CD8-positive, alpha-beta memory T cell (primary cell): ENCODE data around the gene ROCK2. TPM values are rescaled to one million over a fixed set of nuclear protein-coding genes. Genes with fewer than 3 reads are reported as not detected.
"Not testable (repeated sequence)": the region's sequence is repeated elsewhere in the genome, so short reads cannot be mapped to it uniquely, and the experiment has no call there.

Source experiments
- CTCF ChIA-PET: fragments of 350-600 bp; sonication (Branson Sonifier 250); formaldehyde crosslinking; loops from one replicate; lab custom pipeline; 2021; ENCODE audit warnings: antibody characterized with exemption; lab: Charles Lee
- POLR2A ChIA-PET: fragments of 350-600 bp; sonication (Branson Sonifier 250); formaldehyde crosslinking; loops from one replicate; lab custom pipeline; 2021; ENCODE audit warnings: antibody characterized with exemption; lab: Charles Lee
- DNase-seq, 5 donors: peaks; one replicate each; pipeline versions ENCODE4 v3.0.0 to v3.0.0-alpha.2; 2020 to 2022; ENCODE audit warnings: mixed read lengths in 1 of 5
- H3K27ac ChIP-seq: one replicate; pipeline ENCODE4 v1.7.0; 2013; ENCODE audit warnings: low read depth, mild to moderate bottlenecking, low read length, moderate library complexity
- H3K27me3 ChIP-seq: 2 replicates; pipeline ENCODE4 v1.7.0; 2013; ENCODE audit warnings: low read length, mild to moderate bottlenecking; ENCODE audit not compliant: insufficient read depth, poor library complexity, severe bottlenecking
- H3K36me3 ChIP-seq: 2 replicates; pipeline ENCODE4 v1.7.0; 2013; ENCODE audit warnings: mild to moderate bottlenecking, low read length, moderate library complexity; ENCODE audit not compliant: insufficient read depth
- H3K4me1 ChIP-seq: 2 replicates; pipeline ENCODE4 v1.7.0; 2013; ENCODE audit warnings: mild to moderate bottlenecking, low read length, moderate library complexity; ENCODE audit not compliant: insufficient read depth
- H3K4me3 ChIP-seq: 2 replicates; pipeline ENCODE4 v1.7.0; 2013; ENCODE audit warnings: mild to moderate bottlenecking, low read length
- H3K9me3 ChIP-seq: 2 replicates; pipeline ENCODE4 v1.7.0; 2013; ENCODE audit warnings: mild to moderate bottlenecking, low read length
- H3K27ac Mint-ChIP-seq, 8 donors: one replicate each; pipeline ENCODE4 v1.8.0; 2020 to 2021; ENCODE audit warnings: mixed read lengths in 8 of 8, mild to moderate bottlenecking in 6 of 8, inconsistent platforms in 3 of 8, moderate library complexity in 3 of 8
- H3K27me3 Mint-ChIP-seq, 2 donors: one replicate each; pipeline ENCODE4 v1.8.0; 2020 to 2021; ENCODE audit warnings: mixed read lengths in 2 of 2, mild to moderate bottlenecking in 1 of 2, moderate library complexity in 1 of 2
- H3K36me3 Mint-ChIP-seq, 3 donors: one replicate each; pipeline ENCODE4 v1.8.0; 2020 to 2021; ENCODE audit warnings: mixed read lengths in 3 of 3, inconsistent platforms in 1 of 3, mild to moderate bottlenecking in 1 of 3
- H3K4me1 Mint-ChIP-seq, 3 donors: one replicate each; pipeline ENCODE4 v1.8.0; 2020 to 2021; ENCODE audit warnings: mixed read lengths in 3 of 3, inconsistent platforms in 1 of 3, mild to moderate bottlenecking in 1 of 3
- H3K4me3 Mint-ChIP-seq, 7 donors: one replicate each; pipeline ENCODE4 v1.8.0; 2020 to 2021; ENCODE audit warnings: mixed read lengths in 7 of 7, mild to moderate bottlenecking in 6 of 7, moderate library complexity in 4 of 7, inconsistent platforms in 2 of 7
- H3K9me3 Mint-ChIP-seq, 5 donors: one replicate each; pipeline ENCODE4 v1.8.0; 2020 to 2022; ENCODE audit warnings: mixed read lengths in 5 of 5, mild to moderate bottlenecking in 3 of 5, moderate library complexity in 2 of 5, inconsistent platforms in 1 of 5
- polyA plus RNA-seq: library from polyadenylated mRNA; unstranded; fragments of 300-500 nt; fragmentation: Illumina TruSeq; gene quantifications from one replicate; pipeline ENCODE4 v1.2.3, GENCODE V29; 2021
- total RNA-seq, 2 experiments: library from RNA; stranded (reverse); gene quantifications; one replicate each; pipeline ENCODE4 v1.2.3, GENCODE V29; 2021

Gene ROCK2
- total and polyA plus RNA-seq, 3 experiments from 2014 or later: 15.5 to 22.9 (median 19.5) TPM

GRCh38 chr2:11332596-11332995 is 11.8 kb downstream of the ROCK2 start:
- no peaks in the 10 kb centered on the region for H3K27me3 ChIP-seq
- Mint-ChIP-seq H3K27ac (no peak overlapping the region), H3K27me3 (no peaks in the 10 kb centered on the region), H3K4me1 (peaks cover 21 to 61% (median 32%) of the 10 kb centered on the region in 3 donors), H3K4me3 (no peak overlapping the region), H3K36me3 (peaks cover 0 to 5% (median 0%) of the 10 kb centered on the region in 3 donors), H3K9me3 (peaks cover 0 to 1% (median 0%) of the 10 kb centered on the region in 5 donors)
- H3K27ac ChIP-seq: no peak overlapping the region
- H3K4me3 ChIP-seq: no peak overlapping the region
- no peaks in the 10 kb centered on the region for H3K9me3 ChIP-seq
- ChIA-PET CTCF (no interaction called here), POLR2A (no interaction called here)
- H3K36me3 ChIP-seq: no peaks in the 10 kb centered on the region
- H3K4me1 ChIP-seq: peaks cover 4% of the 10 kb centered on the region
- no peak for DNase-seq

- ChIA-PET CTCF (no interaction called here), POLR2A (interaction anchor here (0.6 kb wide), 1 partner anchor 598 kb away, joined by 3 read pairs; no protein-coding TSS in a partner anchor)
These were observed 13.8 kb downstream of the ROCK2 start for GRCh38 chr2:11330457-11331142.

GRCh38 chr2:11329776-11330175 is 14.7 kb downstream of the ROCK2 start:
- peaks cover 15% of the 10 kb centered on the region for H3K4me1 ChIP-seq
- POLR2A ChIA-PET: interaction anchor here (0.6 kb wide), 1 partner anchor 597 kb away, joined by 3 read pairs; no protein-coding TSS in a partner anchor
- H3K36me3 ChIP-seq: no peaks in the 10 kb centered on the region
- no peaks in the 10 kb centered on the region for H3K9me3 ChIP-seq
- no peak overlapping the region for H3K4me3 ChIP-seq
- H3K27me3 ChIP-seq: no peaks in the 10 kb centered on the region
- Mint-ChIP-seq H3K9me3 (no peaks in the 10 kb centered on the region), H3K4me3 (no peak overlapping the region), H3K27me3 (no peaks in the 10 kb centered on the region), H3K36me3 (peaks cover 0 to 5% (median 0%) of the 10 kb centered on the region in 3 donors), H3K4me1 (peaks cover 11 to 41% (median 15%) of the 10 kb centered on the region in 3 donors), H3K27ac (no peak overlapping the region)
- no peak overlapping the region for H3K27ac ChIP-seq
- CTCF ChIA-PET: no interaction called here
- no peak for DNase-seq

More at GRCh38 chr2:11330457-11331142, 13.8 kb downstream of the ROCK2 start:
- Mint-ChIP-seq H3K9me3 (no peaks in the 10 kb centered on the region), H3K4me1 (peaks cover 18 to 49% (median 20%) of the 10 kb centered on the region in 3 donors), H3K36me3 (peaks cover 0 to 5% (median 0%) of the 10 kb centered on the region in 3 donors), H3K27me3 (no peaks in the 10 kb centered on the region), H3K27ac (no peak overlapping the region), H3K4me3 (peak overlapping the region in 1 of 7 donors; percentile 29)
- no peaks in the 10 kb centered on the region for H3K27me3 ChIP-seq
- H3K4me3 ChIP-seq: no peak overlapping the region
- H3K36me3 ChIP-seq: no peaks in the 10 kb centered on the region
- DNase-seq: no peak
- H3K4me1 ChIP-seq: peaks cover 15% of the 10 kb centered on the region
- H3K9me3 ChIP-seq: no peaks in the 10 kb centered on the region
- H3K27ac ChIP-seq: no peak overlapping the region

GRCh38 chr2:11328522-11328921 is 15.9 kb downstream of the ROCK2 start:
- H3K36me3 Mint-ChIP-seq, H3K4me3 Mint-ChIP-seq, H3K36me3 ChIP-seq, H3K27me3 ChIP-seq, H3K4me3 ChIP-seq, DNase-seq, CTCF ChIA-PET, POLR2A ChIA-PET, H3K9me3 ChIP-seq, H3K9me3 Mint-ChIP-seq, H3K27me3 Mint-ChIP-seq, H3K27ac ChIP-seq, H3K27ac Mint-ChIP-seq: not testable (repeated sequence)
- H3K4me1 Mint-ChIP-seq: peaks cover 16 to 37% (median 16%) of the 10 kb centered on the region in 3 donors
- H3K4me1 ChIP-seq: peaks cover 15% of the 10 kb centered on the region

GRCh38 chr2:11327871-11328270 is 16.6 kb downstream of the ROCK2 start:
- H3K27me3 Mint-ChIP-seq: no peaks in the 10 kb centered on the region
- no peak overlapping the region for H3K27ac Mint-ChIP-seq
- POLR2A ChIA-PET: no interaction called here
- CTCF ChIA-PET: no interaction called here
- no peak overlapping the region for H3K4me3 Mint-ChIP-seq
- H3K36me3 Mint-ChIP-seq: peaks cover 0 to 3% (median 0%) of the 10 kb centered on the region in 3 donors
- Histone ChIP-seq H3K36me3 (no peaks in the 10 kb centered on the region), H3K27me3 (no peaks in the 10 kb centered on the region), H3K4me1 (peaks cover 15% of the 10 kb centered on the region), H3K27ac (no peak overlapping the region), H3K9me3 (no peaks in the 10 kb centered on the region), H3K4me3 (no peak overlapping the region)
- no peaks in the 10 kb centered on the region for H3K9me3 Mint-ChIP-seq
- DNase-seq: no peak
- peaks cover 19 to 36% (median 21%) of the 10 kb centered on the region in 3 donors for H3K4me1 Mint-ChIP-seq

- POLR2A ChIA-PET: no interaction called here
- no peaks in the 10 kb centered on the region for H3K27me3 ChIP-seq
- H3K27me3 Mint-ChIP-seq: no peaks in the 10 kb centered on the region
These were observed 17.7 kb downstream of the ROCK2 start for GRCh38 chr2:11326677-11327211.

GRCh38 chr2:11325961-11326676 is 18.3 kb downstream of the ROCK2 start:
- Histone ChIP-seq H3K27me3 (no peaks in the 10 kb centered on the region), H3K4me3 (no peak overlapping the region), H3K9me3 (no peaks in the 10 kb centered on the region), H3K4me1 (peaks cover 15% of the 10 kb centered on the region), H3K27ac (no peak overlapping the region), H3K36me3 (no peaks in the 10 kb centered on the region)
- no peaks in the 10 kb centered on the region for H3K9me3 Mint-ChIP-seq
- ChIA-PET POLR2A (no interaction called here), CTCF (interaction anchor here (1.2 kb wide), 1 partner anchor 10 kb away, joined by 3 read pairs; no protein-coding TSS in a partner anchor)
- no peak overlapping the region for H3K27ac Mint-ChIP-seq
- no peaks in the 10 kb centered on the region for H3K36me3 Mint-ChIP-seq
- H3K4me3 Mint-ChIP-seq: no peak overlapping the region
- H3K4me1 Mint-ChIP-seq: peaks cover 22 to 34% (median 23%) of the 10 kb centered on the region in 3 donors
- no peaks in the 10 kb centered on the region for H3K27me3 Mint-ChIP-seq
- DNase-seq: no peak

More at GRCh38 chr2:11326677-11327211, 17.7 kb downstream of the ROCK2 start:
- Mint-ChIP-seq H3K27ac (no peak overlapping the region), H3K9me3 (no peaks in the 10 kb centered on the region), H3K4me3 (no peak overlapping the region), H3K36me3 (no peaks in the 10 kb centered on the region), H3K4me1 (peaks cover 23 to 40% (median 23%) of the 10 kb centered on the region in 3 donors)
- Histone ChIP-seq H3K4me3 (no peak overlapping the region), H3K4me1 (peaks cover 15% of the 10 kb centered on the region), H3K27ac (no peak overlapping the region), H3K9me3 (no peaks in the 10 kb centered on the region), H3K36me3 (no peaks in the 10 kb centered on the region)
- DNase-seq: no peak
- CTCF ChIA-PET: no interaction called here

- H3K9me3 ChIP-seq: no peaks in the 10 kb centered on the region
- H3K4me1 ChIP-seq: peaks cover 4% of the 10 kb centered on the region
- ChIA-PET CTCF (no interaction called here), POLR2A (no interaction called here)
- peaks cover 0 to 2% (median 0%) of the 10 kb centered on the region in 5 donors for H3K9me3 Mint-ChIP-seq
- H3K27ac Mint-ChIP-seq: no peak overlapping the region
- no peak overlapping the region for H3K4me3 Mint-ChIP-seq
- peaks cover 0 to 2% (median 0%) of the 10 kb centered on the region in 3 donors for H3K36me3 Mint-ChIP-seq
- no peak overlapping the region for H3K27ac ChIP-seq
- no peak for DNase-seq
- H3K4me1 Mint-ChIP-seq: peaks cover 20 to 34% (median 22%) of the 10 kb centered on the region in 3 donors
- H3K27me3 ChIP-seq: no peaks in the 10 kb centered on the region
- H3K4me3 ChIP-seq: no peak overlapping the region
- H3K27me3 Mint-ChIP-seq: no peaks in the 10 kb centered on the region
- H3K36me3 ChIP-seq: no peaks in the 10 kb centered on the region
These were observed 22.6 kb downstream of the ROCK2 start for GRCh38 chr2:11321847-11322246.
